Measurements from ENCODE around the gene YDJC.
"Not testable (repeated sequence)": the region's sequence is repeated elsewhere in the genome, so short reads cannot be mapped to it uniquely, and the experiment has no call there.

Gene YDJC

DNA sequence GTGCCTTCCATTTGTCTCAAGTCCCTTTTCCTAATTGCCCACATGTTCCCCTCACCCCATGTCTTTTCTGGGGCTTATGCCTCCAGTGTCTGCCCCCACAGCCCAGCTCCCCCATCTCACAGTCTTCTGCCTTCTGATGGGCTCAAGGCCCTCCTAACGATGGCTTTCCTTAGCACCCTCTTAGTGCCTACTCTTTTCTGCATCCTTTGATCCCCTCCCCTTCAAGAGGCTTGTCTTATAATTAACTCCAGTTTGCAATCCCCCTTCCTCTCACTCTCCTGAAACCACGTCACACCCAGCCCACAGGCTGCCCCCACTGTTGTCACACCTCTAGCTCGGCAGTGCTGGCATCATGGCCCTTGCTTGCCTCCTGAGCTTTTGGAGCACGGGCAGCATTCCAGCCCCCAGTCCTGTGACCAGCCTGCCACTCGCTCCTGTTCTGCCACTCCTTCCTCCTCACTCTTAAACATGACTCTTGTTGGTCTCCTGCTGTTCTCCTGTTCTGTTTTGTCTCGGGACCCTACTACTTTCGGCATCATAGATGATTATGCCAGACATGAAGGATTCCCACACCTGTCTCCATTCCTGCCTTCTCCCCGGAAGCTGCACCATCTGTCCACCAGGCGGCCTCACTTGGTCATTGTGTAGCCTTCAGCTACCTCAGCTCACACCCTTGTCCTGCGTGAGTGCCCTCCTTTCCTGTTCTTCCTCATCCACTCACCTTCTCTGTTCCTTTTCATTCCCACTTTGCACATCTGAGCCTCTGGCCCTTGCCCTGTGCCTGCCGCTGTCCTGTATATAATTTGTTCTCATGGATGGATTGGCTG is 36.2 kb downstream of the YDJC start:
- H3K4me1 ChIP-seq (ENCODE audit: insufficient read depth, low read length): no peaks in the 10 kb centered on the region
- no peaks in the 10 kb centered on the region for H3K27me3 ChIP-seq (ENCODE audit: insufficient read depth, low read length)
- no peak overlapping the region for H3K4me3 ChIP-seq (ENCODE audit: low read length)
- no peaks in the 10 kb centered on the region for H3K9me3 ChIP-seq (ENCODE audit: insufficient read depth, low read depth, low read length)
- H3K27ac ChIP-seq (ENCODE audit: low read length): no peak overlapping the region
- H3K36me3 ChIP-seq (ENCODE audit: insufficient read depth, low read depth, low read length): peaks cover 50% of the 10 kb centered on the region
- no peak overlapping the region for H3K9ac ChIP-seq (ENCODE audit: low read depth, low read length)

DNA sequence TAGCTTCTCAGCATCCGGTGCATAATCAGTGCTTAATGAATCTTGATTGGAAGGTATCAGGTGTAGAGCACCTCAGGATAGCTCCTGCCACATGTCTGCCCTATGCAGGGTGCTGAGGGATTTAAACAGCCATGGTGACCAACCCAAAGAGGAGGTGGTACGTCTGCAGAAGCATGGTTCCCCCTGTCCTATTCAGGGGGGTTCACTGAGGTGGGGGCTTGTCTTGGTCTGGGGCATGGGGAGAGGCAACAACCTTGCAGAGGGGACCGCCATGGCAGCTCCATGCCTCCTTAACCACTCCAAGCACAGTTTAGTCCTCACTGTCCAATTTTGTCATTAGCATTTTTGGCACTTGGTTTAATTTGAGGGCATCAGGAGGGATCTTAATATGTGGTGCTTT is 37.4 kb downstream of the YDJC start:
- H3K4me1 ChIP-seq (ENCODE audit: insufficient read depth, low read length): no peaks in the 10 kb centered on the region
- no peak overlapping the region for H3K4me3 ChIP-seq (ENCODE audit: low read length)
- no peaks in the 10 kb centered on the region for H3K27me3 ChIP-seq (ENCODE audit: insufficient read depth, low read length)
- no peaks in the 10 kb centered on the region for H3K9me3 ChIP-seq (ENCODE audit: insufficient read depth, low read depth, low read length)
- no peak overlapping the region for H3K9ac ChIP-seq (ENCODE audit: low read depth, low read length)
- H3K36me3 ChIP-seq (ENCODE audit: insufficient read depth, low read depth, low read length): peaks cover 54% of the 10 kb centered on the region
- no peak overlapping the region for H3K27ac ChIP-seq (ENCODE audit: low read length)

DNA sequence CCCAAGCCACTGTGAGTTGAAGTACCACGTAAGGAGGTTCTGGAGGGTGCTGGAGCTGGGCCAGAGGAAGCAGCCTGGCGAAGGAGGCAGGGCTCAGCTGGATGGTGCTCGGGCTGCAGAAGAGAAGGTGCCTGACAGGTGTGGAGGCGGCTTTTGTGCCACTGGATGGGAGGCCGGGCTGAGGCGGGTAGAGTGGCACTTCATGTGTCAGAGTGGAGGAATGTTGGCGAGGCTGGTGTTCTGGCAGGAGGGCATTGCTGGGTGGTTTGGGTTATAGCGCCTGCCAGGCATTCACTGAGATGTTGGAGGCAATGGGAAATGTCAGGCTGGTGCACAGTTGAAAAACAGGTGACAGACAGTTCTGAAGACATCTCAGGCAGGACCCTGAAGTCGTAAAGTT is 38.1 kb downstream of the YDJC start:
- Histone ChIP-seq H3K4me1 (ENCODE audit: insufficient read depth, low read length) (no peaks in the 10 kb centered on the region), H3K27me3 (ENCODE audit: insufficient read depth, low read length) (no peaks in the 10 kb centered on the region), H3K4me3 (ENCODE audit: low read length) (no peak overlapping the region), H3K9ac (ENCODE audit: low read depth, low read length) (no peak overlapping the region), H3K36me3 (ENCODE audit: insufficient read depth, low read depth, low read length) (peaks cover 53% of the 10 kb centered on the region), H3K9me3 (ENCODE audit: insufficient read depth, low read depth, low read length) (no peaks in the 10 kb centered on the region), H3K27ac (ENCODE audit: low read length) (no peak overlapping the region)

DNA sequence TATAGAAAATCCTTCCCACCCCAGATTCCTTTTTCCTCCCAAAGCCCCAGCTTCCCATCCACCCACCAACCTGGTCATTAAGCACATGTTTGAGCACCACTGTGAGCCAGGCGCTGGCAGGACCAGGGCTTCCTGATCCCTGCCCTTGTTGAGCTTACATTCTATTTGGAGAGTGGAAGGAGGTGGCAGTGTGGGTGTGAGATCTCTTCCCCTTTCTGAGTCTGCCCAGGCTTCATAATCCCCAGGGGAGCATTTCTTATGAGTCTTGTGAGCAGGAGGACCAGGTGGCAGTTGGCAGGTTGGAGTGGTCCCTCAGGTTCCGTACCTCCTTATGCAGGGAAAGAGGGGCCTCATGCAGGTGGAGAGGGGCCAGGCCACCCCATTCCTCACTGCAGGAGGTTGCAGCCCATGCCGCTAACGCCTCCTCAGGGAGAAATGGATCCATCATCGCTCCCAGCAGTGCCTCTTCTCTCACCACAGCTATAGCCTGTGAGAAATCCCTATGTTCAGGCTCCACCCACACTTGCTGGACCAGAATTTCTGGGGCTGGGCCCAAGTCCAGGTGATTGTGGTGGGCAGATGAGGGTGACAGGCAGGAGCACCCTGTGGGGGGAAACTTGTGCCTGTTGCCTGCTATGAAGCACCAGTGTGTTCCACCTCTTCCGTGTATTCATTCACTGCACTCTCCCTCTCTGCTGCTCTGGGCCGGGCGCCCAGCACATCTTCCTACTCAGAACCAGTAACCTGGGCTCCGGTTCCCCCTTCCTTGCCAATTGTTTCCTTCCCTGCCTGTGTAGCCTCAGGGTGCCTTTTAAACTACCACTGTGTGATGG is 38.8 kb downstream of the YDJC start:
- H3K27ac ChIP-seq (ENCODE audit: low read length): no peak overlapping the region
- H3K9me3 ChIP-seq (ENCODE audit: insufficient read depth, low read depth, low read length): no peaks in the 10 kb centered on the region
- no peak overlapping the region for H3K4me3 ChIP-seq (ENCODE audit: low read length)
- H3K9ac ChIP-seq (ENCODE audit: low read depth, low read length): no peak overlapping the region
- H3K36me3 ChIP-seq (ENCODE audit: insufficient read depth, low read depth, low read length): peaks cover 46% of the 10 kb centered on the region
- no peaks in the 10 kb centered on the region for H3K27me3 ChIP-seq (ENCODE audit: insufficient read depth, low read length)
- no peaks in the 10 kb centered on the region for H3K4me1 ChIP-seq (ENCODE audit: insufficient read depth, low read length)

DNA sequence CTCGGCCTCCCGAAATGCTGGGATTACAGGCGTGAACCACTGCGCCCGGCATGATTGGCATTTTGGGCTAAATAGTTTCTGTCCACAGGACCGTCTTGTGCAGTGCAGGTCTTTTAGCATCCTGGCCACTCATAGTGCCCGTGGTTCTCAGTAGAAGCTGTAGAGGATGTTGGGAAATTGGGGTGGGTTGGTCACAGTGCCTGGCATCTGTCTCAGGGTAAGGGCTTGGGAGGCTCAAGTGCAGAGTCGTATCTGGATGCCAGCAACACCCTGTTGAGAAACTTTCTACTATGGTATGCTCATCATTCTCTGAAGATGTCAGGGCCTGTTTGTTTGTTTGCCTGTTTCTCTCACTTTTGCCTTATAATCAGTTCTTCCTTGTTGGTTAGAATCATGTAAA is 40.4 kb downstream of the YDJC start:
- Histone ChIP-seq H3K27ac (ENCODE audit: low read length) (no peak overlapping the region), H3K9ac (ENCODE audit: low read depth, low read length) (no peak overlapping the region), H3K27me3 (ENCODE audit: insufficient read depth, low read length) (no peaks in the 10 kb centered on the region), H3K9me3 (ENCODE audit: insufficient read depth, low read depth, low read length) (no peaks in the 10 kb centered on the region), H3K4me1 (ENCODE audit: insufficient read depth, low read length) (no peaks in the 10 kb centered on the region), H3K4me3 (ENCODE audit: low read length) (no peak overlapping the region), H3K36me3 (ENCODE audit: insufficient read depth, low read depth, low read length) (peaks cover 30% of the 10 kb centered on the region)

DNA sequence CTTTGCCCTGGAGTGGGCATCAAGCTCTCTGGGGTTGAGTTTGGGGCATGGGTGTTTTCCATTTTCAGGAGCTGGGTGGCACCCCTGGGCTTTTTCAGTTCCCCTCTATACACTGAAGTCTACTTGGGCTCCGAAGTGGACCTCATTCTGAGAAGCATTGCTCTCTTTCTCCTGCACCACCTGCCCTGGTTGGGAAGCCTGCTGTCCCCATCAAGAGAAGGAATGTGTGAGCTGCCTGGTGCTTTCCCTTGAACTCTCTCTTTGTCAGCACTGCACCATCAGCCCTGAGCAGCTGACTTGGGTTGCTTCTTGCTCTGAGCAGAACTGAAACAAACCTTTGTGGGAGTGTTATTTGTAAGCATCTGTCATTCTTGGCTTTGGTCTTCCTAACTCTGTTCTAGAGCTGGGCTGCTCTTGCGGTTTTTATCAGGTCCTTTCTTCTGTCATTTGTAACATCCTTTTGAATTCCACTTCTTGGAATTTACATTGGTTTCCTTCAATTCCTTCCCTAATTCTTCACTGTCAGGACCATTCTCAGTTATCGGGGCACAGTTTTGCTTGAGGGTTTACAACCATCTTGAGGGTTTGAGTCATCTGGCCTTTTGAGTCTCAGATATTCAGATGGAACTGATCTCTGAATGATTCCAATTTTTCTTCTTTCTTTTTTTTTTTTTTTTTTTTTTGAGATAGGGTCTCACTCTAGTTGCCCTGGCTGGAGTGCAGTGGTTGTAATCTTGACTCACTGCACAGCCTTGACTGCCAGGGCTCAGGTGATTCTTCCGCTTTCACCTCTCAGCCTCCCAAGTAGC is 41.8 kb downstream of the YDJC start:
- Histone ChIP-seq H3K27me3 (ENCODE audit: insufficient read depth, low read length) (no peaks in the 10 kb centered on the region), H3K4me1 (ENCODE audit: insufficient read depth, low read length) (no peaks in the 10 kb centered on the region), H3K27ac (ENCODE audit: low read length) (no peak overlapping the region), H3K9me3 (ENCODE audit: insufficient read depth, low read depth, low read length) (no peaks in the 10 kb centered on the region), H3K36me3 (ENCODE audit: insufficient read depth, low read depth, low read length) (peaks cover 16% of the 10 kb centered on the region), H3K4me3 (ENCODE audit: low read length) (no peak overlapping the region), H3K9ac (ENCODE audit: low read depth, low read length) (no peak overlapping the region)

DNA sequence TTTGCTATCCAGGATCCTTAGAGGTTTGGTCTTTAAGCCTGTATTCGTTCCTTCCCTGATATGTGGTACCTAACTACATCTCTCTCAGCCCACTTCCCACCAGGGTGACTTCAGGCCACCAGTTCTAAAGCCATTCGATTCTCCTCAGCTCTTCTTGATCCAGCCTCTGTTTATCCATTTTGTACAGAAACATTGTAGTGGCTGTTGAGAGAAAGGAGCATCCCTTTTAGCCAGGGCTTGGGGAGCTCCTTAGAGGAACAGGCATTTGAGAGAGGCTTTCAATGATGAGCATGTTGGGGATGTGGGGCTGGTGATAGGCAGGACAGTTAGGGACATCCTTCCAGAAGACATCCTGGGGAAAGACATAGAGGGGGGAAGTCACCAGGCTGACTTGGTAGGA is 44.4 kb downstream of the YDJC start:
- Histone ChIP-seq H3K4me3 (ENCODE audit: low read length) (no peak overlapping the region), H3K36me3 (ENCODE audit: insufficient read depth, low read depth, low read length) (0 out of 2 replicates have a peak, but pooled peaks cover 6% of the 10 kb centered on the region), H3K27ac (ENCODE audit: low read length) (no peak overlapping the region), H3K9ac (ENCODE audit: low read depth, low read length) (no peak overlapping the region), H3K4me1 (ENCODE audit: insufficient read depth, low read length) (no peaks in the 10 kb centered on the region), H3K27me3 (ENCODE audit: insufficient read depth, low read length) (no peaks in the 10 kb centered on the region), H3K9me3 (ENCODE audit: insufficient read depth, low read depth, low read length) (no peaks in the 10 kb centered on the region)

DNA sequence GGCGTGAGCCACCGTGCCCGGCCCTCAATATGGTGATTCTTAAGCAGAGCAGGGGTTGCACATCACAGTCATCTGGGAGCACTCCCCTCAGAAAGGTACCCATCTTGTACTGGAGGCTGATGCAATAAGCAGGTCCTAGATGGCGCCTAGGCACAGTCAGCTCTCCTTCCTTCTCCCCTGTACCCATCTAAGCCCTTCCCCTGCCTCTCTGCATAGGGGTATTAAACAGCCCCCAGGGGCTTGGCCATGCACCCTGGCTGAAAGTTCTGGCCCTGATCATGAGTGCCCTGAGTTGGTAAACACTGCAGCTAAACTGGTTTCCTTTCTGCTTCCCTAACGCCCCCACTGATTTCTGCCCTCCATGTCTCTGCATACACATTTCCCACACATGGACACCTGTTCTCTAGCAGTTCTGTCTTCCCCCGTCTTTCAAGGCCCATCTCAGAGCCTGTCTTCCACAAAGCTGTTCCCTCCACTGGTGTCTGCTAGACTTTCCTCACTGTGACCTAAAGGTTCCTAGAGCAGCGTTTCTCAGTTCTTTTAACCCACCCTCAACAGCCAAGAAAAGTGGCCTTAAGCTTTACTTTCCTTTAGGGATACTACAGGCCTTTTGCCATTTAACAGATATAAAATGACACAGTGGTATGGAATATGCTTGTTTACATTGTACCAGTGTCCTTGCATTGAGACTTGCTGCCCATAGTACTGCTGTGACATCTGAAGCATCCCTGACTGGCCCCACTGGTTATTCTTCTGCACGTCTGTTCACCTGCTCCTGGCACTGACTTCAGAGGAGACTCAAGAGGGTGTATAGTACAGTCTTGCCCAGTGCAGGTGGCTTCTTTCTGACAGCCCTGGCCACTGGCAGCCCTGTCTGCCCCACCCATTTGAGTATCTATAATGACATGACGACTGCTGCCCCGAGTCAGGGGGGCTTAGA is 46.8 kb downstream of the YDJC start:
- 0 out of 2 replicates have a peak, but pooled peaks cover 6% of the 10 kb centered on the region for H3K36me3 ChIP-seq (ENCODE audit: insufficient read depth, low read depth, low read length)
- no peak overlapping the region for H3K4me3 ChIP-seq (ENCODE audit: low read length)
- no peaks in the 10 kb centered on the region for H3K4me1 ChIP-seq (ENCODE audit: insufficient read depth, low read length)
- H3K27ac ChIP-seq (ENCODE audit: low read length): no peak overlapping the region
- H3K27me3 ChIP-seq (ENCODE audit: insufficient read depth, low read length): no peaks in the 10 kb centered on the region
- H3K9me3 ChIP-seq (ENCODE audit: insufficient read depth, low read depth, low read length): no peaks in the 10 kb centered on the region
- no peak overlapping the region for H3K9ac ChIP-seq (ENCODE audit: low read depth, low read length)

DNA sequence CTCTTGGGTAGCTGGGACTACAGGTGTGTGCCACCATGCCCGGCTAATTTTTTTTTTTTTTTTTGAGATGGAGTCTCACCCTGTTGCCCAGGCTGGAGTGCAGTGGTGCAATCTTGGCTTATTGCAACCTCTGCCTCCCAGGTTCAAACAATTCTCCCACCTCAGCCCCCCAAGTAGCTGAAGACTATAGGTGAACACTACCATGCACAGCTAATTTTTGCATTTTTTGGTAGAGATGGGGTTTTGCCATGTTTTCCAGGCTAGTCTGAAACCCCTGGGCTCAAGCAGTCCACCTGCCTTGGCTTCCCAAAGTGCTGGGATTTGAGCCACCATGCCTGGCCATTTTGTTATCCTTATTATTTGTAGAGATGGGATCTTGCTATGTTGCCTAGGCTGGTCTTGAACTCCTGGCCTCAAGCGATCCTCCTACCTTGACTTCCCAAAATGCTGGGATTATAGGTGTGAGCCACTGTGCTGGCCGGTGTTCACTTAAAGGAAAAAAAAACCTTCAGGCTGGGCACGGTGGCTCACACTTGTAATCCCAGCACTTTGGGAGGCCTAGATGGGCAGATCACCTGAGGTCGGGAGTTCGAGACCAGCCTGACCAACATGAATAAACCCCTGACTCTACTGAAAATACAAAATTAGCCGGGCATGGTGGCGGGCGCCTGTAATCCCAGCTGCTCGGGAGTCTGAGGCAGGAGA is 48.7 kb downstream of the YDJC start:
- not testable (repeated sequence) for H3K27ac ChIP-seq (ENCODE audit: low read length); H3K27me3 ChIP-seq (ENCODE audit: insufficient read depth, low read length); H3K9me3 ChIP-seq (ENCODE audit: insufficient read depth, low read depth, low read length); H3K4me1 ChIP-seq (ENCODE audit: insufficient read depth, low read length); H3K36me3 ChIP-seq (ENCODE audit: insufficient read depth, low read depth, low read length); H3K4me3 ChIP-seq (ENCODE audit: low read length); H3K9ac ChIP-seq (ENCODE audit: low read depth, low read length)

DNA sequence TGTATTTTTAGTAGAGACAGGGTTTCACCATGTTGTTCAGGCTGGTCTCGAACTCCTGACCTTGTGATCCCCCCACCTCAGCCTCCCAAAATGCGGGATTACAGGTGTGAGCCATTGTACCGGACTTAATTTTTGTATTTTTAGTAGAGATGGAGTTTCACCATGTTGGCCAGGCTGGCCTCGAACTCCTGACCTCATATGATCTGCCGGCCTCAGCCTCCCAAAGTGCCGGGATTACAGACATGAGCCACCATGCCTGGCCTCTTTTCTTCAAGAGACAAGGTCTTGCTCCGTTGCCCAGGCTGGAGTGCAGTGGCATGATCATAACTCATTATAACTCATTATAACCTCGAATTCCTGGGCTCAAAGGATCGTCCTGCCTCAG is 49.2 kb downstream of the YDJC start:
- H3K36me3 ChIP-seq (ENCODE audit: insufficient read depth, low read depth, low read length); H3K27me3 ChIP-seq (ENCODE audit: insufficient read depth, low read length); H3K9me3 ChIP-seq (ENCODE audit: insufficient read depth, low read depth, low read length); H3K27ac ChIP-seq (ENCODE audit: low read length); H3K4me3 ChIP-seq (ENCODE audit: low read length); H3K4me1 ChIP-seq (ENCODE audit: insufficient read depth, low read length); H3K9ac ChIP-seq (ENCODE audit: low read depth, low read length): not testable (repeated sequence)
